ENCODE measurements around the gene CCDC87.
"Not testable (repeated sequence)": the region's sequence is repeated elsewhere in the genome, so short reads cannot be mapped to it uniquely, and the experiment has no call there.

Gene CCDC87

DNA sequence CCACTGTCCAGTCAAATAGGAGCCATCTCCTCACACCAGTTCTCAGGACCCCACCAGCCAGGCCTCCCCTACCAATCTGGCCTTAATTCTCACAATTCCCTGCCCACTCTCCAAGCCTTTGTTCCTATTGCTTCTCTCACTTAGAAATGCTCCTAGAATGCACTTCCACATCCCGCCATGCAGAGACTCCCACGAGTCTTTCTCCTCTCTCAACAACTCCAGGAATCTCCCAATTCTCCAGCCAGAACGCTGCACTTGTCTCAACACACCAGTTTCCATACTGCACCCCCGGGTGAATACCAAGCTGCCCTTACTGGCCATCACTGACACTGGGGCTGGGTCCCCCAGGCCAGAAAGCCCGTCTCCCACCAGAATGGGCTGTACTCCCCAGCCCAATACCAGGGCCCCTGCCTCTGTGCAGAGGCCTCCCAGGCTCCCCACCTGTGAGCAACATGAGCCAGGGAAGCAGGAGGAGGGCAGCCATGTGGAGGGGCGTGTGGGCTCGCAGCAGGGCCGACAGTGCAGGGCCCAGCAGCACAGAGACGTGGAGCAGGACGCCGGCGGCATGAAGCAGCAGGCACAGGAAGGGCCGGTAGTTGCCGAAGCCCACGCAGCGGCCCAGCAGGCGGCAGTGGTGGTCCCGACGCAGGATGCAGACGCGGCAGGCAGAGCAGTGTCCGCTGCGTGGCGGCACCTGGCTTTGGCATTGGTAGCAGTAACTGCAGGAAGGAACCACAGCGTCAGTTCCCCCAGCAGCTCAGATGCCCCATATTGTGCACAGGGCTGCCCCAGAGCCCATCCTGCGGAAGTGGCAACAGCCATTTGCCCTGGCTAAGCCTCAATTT, 49.4 kb downstream of the CCDC87 start:
- H3K27ac ChIP-seq: no peak overlapping the region
- TF ChIP-seq, protein P1, sequence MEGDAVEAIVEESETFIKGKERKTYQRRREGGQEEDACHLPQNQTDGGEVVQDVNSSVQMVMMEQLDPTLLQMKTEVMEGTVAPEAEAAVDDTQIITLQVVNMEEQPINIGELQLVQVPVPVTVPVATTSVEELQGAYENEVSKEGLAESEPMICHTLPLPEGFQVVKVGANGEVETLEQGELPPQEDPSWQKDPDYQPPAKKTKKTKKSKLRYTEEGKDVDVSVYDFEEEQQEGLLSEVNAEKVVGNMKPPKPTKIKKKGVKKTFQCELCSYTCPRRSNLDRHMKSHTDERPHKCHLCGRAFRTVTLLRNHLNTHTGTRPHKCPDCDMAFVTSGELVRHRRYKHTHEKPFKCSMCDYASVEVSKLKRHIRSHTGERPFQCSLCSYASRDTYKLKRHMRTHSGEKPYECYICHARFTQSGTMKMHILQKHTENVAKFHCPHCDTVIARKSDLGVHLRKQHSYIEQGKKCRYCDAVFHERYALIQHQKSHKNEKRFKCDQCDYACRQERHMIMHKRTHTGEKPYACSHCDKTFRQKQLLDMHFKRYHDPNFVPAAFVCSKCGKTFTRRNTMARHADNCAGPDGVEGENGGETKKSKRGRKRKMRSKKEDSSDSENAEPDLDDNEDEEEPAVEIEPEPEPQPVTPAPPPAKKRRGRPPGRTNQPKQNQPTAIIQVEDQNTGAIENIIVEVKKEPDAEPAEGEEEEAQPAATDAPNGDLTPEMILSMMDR (IDR thresholded peaks at IDR 0.05): no peak
- no peak for TF ChIP-seq ZFX (IDR thresholded peaks at IDR 0.05; ENCODE audit: borderline replicate concordance)

- no peak for TF ChIP-seq ZFX (IDR thresholded peaks at IDR 0.05; ENCODE audit: borderline replicate concordance)
- TF ChIP-seq, protein P1 (IDR thresholded peaks at IDR 0.05): no peak
- H3K27ac ChIP-seq: no peak overlapping the region
Measured at GRCh38 chr11:66542362-66542761, 50.5 kb downstream of the CCDC87 start.

- TF ChIP-seq ZFX (IDR thresholded peaks at IDR 0.05; ENCODE audit: borderline replicate concordance): no peak
- TF ChIP-seq, protein P1 (IDR thresholded peaks at IDR 0.05): no peak
- H3K27ac ChIP-seq: no peak overlapping the region
Measured at GRCh38 chr11:66541892-66542291, 51.0 kb downstream of the CCDC87 start.

DNA sequence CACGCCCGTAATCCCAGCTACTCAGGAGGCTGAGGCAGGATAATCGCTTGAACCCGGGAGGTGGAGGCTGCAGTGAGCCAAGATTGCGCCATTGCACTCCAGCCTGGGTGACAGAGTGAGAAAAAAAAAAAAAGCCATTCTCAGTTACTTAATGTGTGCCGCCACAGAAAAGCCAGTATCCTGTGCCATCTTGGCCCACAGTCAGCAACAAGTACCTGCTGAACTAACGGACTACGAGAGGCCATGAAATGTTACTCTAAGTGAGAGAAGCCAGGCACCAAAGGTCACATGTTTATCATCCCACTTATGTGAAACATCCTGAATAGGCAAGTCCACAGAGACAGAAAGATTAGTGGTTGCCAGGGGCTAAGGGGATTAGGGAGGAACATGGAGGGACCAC, 52.3 kb downstream of the CCDC87 start:
- not testable (repeated sequence) for H3K27ac ChIP-seq
